Measurements from ENCODE around the gene ZNF280B. TPM values are rescaled to one million over a fixed set of nuclear protein-coding genes. Genes with fewer than 3 reads are reported as not detected.

The ZNF280B gene
- total RNA-seq, 1 donor from 2014 or later = 7.3 TPM

DNA sequence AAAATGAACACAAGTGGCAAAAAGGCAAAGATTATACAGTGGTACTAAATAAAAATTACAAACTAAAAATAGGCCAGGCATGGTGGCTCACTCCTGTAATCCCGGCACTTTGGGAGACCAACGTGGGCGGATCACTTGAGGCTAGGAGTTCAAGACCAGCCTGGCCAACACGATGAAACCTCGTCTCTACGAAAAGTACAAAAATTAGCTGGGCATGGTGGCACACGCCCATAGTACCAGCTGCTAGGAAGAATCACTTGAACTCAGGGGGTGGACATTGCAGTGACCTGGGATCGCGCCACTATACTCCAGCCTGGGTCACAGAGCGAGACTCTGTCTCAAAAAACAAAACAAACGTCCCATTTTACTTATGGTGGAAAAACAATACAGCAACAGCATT is 24.5 kb downstream of the ZNF280B start:
- peaks cover 25% of the 10 kb centered on the region for H3K36me3 Mint-ChIP-seq (ENCODE audit: low read depth)
- no peak overlapping the region for H3K4me3 Mint-ChIP-seq
- no peak overlapping the region for H3K27ac Mint-ChIP-seq (ENCODE audit: unreplicated experiment)
- no peaks in the 10 kb centered on the region for H3K27me3 Mint-ChIP-seq (ENCODE audit: low read depth)
- TF ChIP-seq, protein P1, sequence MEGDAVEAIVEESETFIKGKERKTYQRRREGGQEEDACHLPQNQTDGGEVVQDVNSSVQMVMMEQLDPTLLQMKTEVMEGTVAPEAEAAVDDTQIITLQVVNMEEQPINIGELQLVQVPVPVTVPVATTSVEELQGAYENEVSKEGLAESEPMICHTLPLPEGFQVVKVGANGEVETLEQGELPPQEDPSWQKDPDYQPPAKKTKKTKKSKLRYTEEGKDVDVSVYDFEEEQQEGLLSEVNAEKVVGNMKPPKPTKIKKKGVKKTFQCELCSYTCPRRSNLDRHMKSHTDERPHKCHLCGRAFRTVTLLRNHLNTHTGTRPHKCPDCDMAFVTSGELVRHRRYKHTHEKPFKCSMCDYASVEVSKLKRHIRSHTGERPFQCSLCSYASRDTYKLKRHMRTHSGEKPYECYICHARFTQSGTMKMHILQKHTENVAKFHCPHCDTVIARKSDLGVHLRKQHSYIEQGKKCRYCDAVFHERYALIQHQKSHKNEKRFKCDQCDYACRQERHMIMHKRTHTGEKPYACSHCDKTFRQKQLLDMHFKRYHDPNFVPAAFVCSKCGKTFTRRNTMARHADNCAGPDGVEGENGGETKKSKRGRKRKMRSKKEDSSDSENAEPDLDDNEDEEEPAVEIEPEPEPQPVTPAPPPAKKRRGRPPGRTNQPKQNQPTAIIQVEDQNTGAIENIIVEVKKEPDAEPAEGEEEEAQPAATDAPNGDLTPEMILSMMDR (conservative IDR thresholded peaks at IDR 0.05) = no peak
- H3K4me1 Mint-ChIP-seq = peaks cover 23% of the 10 kb centered on the region
- DNase-seq (ENCODE audit: low read depth, low spot score) = no peak
- no peaks in the 10 kb centered on the region for H3K9me3 Mint-ChIP-seq

- peaks cover 16% of the 10 kb centered on the region for H3K4me1 Mint-ChIP-seq
- TF ChIP-seq, protein P1 (conservative IDR thresholded peaks at IDR 0.05) = no peak
- H3K27ac Mint-ChIP-seq (ENCODE audit: unreplicated experiment) = no peak overlapping the region
- no peak for DNase-seq (ENCODE audit: low read depth, low spot score)
- no peaks in the 10 kb centered on the region for H3K27me3 Mint-ChIP-seq (ENCODE audit: low read depth)
- H3K9me3 Mint-ChIP-seq = no peaks in the 10 kb centered on the region
- no peak overlapping the region for H3K4me3 Mint-ChIP-seq
- H3K36me3 Mint-ChIP-seq (ENCODE audit: low read depth) = peaks cover 11% of the 10 kb centered on the region
These were observed 27.6 kb downstream of the ZNF280B start for GRCh38 chr22:22480940-22481339.

- no peak for DNase-seq (ENCODE audit: low read depth, low spot score)
- Mint-ChIP-seq H3K36me3 (ENCODE audit: low read depth) (peaks cover 4% of the 10 kb centered on the region), H3K27me3 (ENCODE audit: low read depth) (no peaks in the 10 kb centered on the region), H3K9me3 (no peaks in the 10 kb centered on the region), H3K4me1 (peaks cover 7% of the 10 kb centered on the region), H3K4me3 (no peak overlapping the region), H3K27ac (ENCODE audit: unreplicated experiment) (no peak overlapping the region)
- TF ChIP-seq, protein P1 (conservative IDR thresholded peaks at IDR 0.05) = no peak
These were observed 28.5 kb downstream of the ZNF280B start for GRCh38 chr22:22479999-22480532.

DNA sequence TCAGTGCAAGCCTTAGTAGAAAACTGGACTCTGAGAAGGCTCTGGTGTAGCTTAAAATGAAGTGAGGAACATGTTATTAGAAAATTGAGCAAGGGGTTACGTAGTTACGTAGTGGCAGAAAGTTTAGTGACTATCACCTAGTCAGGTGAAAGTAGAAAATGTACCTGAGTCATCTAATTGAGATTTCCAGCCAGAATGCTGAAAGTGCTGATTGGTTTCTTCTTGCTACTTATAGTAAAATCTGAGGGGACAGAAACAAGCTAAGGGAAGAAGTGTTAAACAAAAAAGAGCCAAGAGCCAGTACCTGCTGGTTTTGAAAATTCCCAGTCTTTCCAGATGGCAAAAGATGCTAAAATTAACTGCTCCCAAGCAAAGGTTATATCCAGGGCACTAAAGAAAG is 29.4 kb downstream of the ZNF280B start:
- TF ChIP-seq, protein P1 (conservative IDR thresholded peaks at IDR 0.05) = no peak
- Mint-ChIP-seq H3K27me3 (ENCODE audit: low read depth) (no peaks in the 10 kb centered on the region), H3K27ac (ENCODE audit: unreplicated experiment) (no peak overlapping the region), H3K4me3 (no peak overlapping the region), H3K36me3 (ENCODE audit: low read depth) (no peaks in the 10 kb centered on the region), H3K4me1 (peaks cover 9% of the 10 kb centered on the region), H3K9me3 (no peaks in the 10 kb centered on the region)
- DNase-seq (ENCODE audit: low read depth, low spot score) = no peak

GRCh38 chr22:22478470-22478869 is 30.1 kb downstream of the ZNF280B start:
- no peaks in the 10 kb centered on the region for H3K36me3 Mint-ChIP-seq (ENCODE audit: low read depth)
- no peak overlapping the region for H3K27ac Mint-ChIP-seq (ENCODE audit: unreplicated experiment)
- DNase-seq (ENCODE audit: low read depth, low spot score) = no peak
- no peaks in the 10 kb centered on the region for H3K9me3 Mint-ChIP-seq
- H3K4me1 Mint-ChIP-seq = peaks cover 9% of the 10 kb centered on the region
- no peak overlapping the region for H3K4me3 Mint-ChIP-seq
- TF ChIP-seq, protein P1 (conservative IDR thresholded peaks at IDR 0.05) = no peak
- no peaks in the 10 kb centered on the region for H3K27me3 Mint-ChIP-seq (ENCODE audit: low read depth)

All from neural crest cell (in vitro differentiated cells).